Measurements from ENCODE around the gene RAP1GAP.
"Not testable (repeated sequence)": the region's sequence is repeated elsewhere in the genome, so short reads cannot be mapped to it uniquely, and the experiment has no call there.

The RAP1GAP gene

DNA sequence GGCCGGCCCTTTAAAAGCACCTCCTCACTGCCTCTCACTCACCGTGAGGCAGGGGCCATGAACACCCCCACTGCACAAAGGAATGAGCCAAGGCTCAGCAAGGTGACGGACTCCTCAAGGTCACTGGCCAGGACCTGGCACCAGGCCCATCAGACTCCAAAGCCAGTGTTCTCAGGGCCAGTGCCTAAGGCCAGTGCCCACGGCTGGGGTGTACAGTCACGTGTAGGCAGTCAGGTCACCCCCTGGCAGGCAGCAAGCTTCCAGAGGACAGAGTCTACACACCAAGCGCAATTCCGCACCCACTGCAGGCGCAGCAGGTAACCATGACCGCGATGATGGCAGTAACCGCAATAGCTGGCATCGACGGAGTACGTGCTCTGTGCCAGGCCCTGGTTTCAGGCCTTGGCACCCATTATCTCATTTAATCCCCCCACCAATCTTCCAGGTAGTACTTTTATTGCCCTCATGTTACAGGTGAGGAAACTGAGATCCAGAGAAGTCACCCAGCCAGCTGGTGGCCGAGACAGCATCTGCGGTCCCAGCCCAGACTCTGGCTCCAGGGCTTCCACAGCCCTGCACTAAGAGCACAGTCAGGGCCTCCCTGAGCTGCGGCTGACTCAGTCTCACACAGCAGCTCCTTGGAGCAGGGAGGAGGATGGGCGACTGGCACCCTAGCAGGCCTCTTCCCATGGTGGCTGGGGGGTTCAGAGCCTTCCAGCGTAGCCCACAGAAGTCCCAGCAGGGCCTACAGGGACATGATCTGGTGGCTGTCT, 27.0 kb downstream of the RAP1GAP start:
- no peak for DNase-seq

DNA sequence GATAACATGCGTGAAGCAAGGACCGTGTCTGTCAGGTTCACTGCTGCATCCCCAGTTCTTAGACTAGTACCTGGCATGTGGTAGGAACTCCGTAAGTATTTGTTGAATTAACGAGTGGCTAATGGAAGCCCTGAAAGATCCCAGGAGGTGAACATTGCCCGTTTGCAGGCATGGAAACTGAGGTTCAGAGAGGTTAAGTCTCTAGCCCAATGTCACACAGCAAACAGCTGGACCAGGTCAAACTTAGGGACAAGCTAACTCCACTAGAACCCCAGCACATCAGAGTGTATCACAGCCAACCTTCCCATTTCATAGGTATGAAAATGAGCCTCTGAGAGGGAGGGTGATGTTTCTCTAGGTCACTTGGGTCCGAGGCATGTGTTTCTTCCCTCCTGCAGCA, 27.6 kb downstream of the RAP1GAP start:
- no peak for DNase-seq

DNA sequence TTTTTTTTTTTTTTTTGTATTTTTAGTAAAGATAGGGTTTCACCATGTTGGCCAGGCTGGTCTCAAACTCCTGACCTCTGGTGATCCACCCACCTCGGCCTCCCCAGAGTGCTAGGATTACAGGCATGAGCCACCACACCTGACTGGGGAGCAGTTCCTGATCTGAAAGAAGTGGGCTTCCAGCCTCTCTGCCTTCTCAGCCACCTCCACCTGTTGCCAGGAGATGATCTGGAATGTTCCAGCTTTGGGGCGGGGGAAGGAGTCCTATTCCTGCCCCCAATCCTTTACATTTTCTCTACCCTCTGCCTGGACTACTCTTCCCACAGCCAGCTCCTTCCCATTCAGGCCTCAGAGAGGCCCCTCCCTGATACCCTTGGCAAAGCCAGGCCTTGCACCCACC, 28.1 kb downstream of the RAP1GAP start:
- no peak for DNase-seq

DNA sequence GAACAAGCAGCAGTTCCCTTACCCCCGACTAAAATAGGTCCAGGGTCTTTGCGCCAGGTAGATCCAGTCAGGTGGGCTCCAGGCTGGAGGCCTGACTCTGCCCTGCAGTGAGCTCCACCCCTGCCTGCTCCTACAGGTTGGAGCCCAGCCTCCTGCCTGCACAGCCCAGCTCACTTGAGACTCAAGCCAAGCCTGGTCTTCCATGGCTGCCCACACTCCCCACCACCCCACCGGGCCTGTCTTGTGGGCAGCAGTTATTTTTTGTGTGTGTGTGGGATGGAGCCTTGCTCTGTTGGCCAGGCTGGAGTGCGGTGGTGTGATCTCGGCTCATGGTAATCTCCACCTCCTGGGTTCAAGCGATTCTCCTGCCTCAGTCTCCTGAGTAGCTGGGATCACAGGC, 28.5 kb downstream of the RAP1GAP start:
- DNase-seq = no peak

DNA sequence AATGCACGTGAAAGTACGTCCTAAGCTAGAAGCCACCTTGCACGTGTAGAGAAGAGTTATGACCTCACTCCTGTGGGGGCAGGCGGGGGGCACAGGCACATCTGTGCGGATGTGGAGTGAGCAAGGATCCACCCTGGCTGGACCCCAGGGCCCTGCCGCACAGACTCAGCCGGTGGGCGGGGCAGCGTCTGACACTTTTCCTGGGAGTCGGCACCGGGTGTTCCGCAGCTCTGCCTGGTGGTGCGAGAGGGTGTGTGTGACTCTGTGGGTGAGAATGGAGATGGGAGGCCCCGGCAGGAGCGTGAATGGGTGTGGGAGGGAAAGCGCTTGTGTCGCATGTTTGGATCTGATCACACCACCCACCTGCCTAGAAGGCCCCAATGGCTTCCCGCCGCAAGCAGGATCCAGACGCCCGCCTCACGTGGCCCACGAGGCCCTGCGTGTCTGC, 29.5 kb downstream of the RAP1GAP start:
- DNase-seq = no peak

DNA sequence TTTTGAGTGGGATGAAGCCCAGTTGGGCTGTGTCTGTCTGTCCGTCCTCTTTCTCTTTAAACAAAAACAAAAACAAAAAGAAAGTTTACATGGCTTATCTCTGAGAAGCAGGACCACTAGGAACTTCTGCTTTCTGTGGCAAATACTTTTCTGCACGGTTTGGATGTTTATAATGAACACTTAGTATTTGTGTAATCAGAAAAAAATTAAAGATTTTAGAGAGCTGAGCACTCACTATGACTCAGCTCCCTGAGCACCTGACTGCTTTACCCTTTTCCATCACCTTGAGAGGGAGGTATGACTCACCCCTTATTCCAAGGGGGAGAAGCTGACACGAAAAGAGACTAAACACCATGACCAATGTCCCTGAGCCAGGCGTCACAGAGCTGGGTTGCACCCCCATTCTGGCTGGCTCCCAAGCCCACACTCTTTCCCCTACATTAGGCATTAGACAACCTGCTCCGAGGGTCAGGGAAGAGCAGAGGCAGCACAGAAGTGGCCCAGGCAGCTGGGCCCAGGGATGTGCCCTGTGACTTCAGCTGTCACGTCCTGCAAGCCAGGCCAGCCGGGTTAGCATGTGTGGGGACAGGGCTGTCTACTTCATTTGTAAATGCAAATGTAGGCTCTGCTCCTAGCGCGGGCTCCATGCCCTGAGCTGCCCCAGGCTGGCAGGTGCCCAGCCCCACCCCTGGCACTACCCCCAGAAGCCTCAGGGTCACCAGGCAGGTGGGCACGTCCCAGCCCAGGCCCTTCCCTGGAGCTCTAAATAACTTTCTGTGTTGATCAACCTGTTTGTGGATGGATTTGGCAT, 30.4 kb downstream of the RAP1GAP start:
- DNase-seq = no peak

DNA sequence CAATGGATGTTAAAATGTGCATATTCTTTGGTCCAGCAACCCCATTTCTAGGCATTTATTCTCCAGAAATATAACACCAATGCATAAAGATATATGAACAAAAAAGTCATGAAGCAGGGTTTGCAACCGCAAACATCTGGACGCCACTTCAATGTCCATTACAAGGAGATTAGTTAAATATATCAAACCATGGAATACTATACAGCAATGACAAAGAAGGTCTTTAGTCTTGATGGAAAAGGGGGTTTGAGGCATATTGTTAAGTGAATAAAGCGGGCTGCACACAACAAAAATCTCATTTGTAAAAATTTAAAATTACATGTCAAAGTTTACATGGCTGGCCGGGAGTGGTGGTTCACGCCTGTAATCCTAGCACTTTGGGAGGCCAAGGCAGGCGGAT, 31.6 kb downstream of the RAP1GAP start:
- DNase-seq = no peak

DNA sequence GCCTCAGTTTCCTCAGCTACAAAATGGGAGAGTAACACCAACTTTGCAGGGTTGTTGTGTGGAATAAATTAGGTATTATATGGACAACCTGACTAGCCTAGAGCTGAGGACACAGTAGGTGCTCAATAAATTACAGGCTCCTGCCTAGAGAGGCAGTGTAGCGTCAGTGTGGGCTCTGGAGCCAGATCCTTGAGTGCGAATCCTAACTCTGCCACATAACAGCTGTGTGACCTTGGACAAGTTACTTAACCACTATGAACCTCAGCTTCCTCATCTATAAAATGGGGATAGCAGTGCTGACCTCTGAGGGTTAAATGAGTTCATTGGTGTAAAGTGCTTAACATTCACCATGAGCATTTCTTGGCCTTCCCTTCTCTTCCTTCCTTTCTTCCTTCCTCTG, 33.1 kb downstream of the RAP1GAP start:
- no peak for DNase-seq

DNA sequence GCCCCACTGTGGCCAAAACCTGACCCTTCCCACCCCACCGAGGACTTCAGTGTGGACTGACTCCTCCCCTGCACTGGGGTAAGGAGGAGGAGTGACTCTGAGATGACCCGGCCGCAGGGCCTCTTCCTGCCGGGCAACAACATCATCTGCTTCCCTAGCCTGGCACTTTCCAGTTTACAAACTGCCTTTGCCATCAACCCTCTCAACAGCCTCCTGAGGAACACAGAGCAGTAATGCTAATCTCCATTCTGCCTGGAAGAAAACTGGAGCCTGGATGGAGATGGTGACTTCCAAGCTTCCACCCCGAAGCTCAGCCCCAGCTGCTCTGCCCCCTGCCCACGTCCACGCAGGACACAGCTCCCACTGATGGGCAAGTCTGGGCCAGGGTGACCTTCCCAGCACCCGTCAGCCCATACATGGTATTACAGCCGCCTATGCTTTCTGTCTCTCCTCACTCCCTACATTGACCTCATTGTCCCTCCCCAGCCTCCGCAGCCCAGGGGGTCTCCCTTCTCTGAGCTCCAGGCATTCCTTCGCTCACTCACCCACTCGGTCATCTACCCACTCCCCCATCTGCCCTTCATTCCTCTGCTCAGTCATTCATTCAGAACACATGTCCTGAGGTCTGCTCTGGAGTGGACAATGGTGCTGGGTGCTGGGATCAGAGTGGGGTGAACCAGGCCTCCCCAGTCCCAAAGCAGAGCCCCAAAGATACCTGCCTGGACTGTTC, 34.2 kb downstream of the RAP1GAP start:
- no peak for DNase-seq

DNA sequence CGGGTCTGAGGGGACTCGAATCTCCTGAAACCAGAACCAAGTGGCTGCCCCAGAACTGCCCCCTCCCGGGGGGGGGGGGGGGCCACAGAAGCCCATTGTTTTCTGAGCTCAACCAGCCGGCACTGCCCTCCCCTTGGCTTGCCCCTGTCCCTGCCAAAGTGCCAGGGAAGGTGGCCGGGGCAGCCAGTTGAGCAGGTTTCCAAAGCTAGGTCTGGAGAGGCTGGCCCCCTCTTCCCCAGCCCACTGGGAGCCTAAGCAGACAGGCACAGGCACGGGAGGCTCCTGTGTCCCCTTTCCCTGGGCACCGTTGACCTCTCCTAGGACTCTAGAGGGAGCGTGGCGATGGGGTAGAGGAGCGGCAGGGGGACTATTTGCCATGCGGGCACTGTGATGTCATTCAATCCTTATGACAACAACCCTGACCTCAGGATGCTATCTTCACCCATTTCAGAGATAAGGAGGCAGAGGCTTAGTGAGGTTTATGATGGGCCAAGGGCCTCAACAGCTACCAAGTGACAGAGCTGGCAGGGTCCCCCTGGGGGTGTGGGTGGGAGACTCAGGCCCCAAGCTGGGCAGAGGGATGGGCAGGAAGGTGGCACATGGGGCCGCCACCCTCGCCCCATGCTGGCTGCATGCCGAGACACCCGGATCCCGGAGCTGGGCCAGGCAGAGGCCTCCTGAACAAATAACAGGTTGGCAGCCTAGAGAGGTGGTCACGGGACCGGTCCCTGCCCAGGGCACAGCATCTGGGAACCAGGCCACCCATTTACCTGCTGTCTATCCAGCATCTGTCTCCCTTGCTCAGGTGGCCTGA, 35.0 kb downstream of the RAP1GAP start:
- DNase-seq = no peak

DNA sequence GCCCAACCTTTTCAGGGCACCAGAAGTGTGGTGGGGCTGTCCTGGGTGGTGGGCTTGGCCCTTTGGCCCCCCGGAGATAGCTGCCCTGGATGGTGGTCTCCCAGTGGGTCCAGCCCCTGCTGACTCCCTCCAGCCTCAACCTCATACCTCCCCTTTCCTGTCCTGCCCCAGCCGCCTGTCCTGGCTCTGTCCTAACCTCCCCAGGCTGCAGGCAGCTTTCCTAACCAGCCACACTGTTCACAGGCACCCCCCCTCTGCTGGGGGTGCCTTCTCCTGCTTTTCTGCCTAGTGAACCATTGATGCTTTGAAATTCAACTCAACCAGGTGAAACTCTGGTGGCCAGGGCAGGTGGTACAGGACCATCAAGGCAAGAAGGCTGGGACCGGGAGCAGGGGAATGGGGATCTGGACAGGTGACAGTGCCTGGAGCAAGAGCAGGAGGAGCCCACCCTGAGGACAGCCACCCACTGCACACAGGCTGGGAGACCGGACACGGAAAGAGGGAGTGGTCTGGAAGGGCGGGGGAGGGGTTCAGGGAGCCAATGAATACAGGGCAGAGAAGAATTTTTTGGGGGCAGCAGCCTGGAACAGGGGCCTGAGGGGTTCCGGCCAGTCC, 35.9 kb downstream of the RAP1GAP start:
- no peak for DNase-seq

DNA sequence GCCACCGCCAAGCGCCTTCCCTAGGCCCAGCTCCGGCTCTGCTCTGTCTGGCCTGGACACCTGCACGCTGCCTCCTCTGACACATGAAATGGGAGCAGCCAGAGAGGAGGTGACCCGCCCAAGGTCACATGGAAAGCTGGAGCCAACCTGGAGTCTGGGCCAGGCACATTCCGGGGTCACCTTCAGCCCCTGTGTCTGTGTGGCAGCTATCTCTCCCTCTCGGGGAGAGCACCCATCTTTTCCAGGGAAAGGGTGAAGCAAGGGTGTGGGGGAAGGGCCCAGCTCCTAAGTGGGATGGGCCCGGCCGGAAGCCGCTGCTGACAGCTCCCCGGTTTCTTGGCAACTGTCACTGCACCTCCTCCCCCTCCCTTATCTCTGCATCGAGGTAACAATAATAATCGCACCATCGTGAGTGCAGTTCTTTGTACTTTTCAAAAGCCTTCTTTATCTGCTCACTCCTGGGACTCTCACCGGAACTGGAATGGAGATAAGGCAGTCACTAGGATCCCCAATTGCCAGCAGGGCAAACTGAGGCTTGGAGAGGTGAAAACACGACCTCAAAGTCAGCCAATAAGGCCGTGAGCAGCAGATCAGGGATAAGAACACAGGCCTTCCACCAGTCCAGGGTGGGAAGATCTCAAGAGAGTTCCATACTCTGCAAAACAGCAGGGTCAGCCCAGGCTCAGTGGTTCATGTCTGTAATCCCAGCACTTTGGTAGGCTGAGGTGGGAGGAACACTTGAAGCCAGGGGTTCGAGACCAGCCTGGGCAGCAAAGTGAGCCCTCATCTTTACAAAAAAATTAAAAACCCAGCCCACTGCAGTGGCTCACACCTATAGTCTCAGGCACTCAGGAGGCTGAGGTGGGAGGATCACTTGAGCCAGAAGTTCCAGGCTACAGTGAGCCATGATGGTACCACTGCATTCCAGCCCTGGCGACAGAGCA, 36.9 kb downstream of the RAP1GAP start:
- no peak for DNase-seq

DNA sequence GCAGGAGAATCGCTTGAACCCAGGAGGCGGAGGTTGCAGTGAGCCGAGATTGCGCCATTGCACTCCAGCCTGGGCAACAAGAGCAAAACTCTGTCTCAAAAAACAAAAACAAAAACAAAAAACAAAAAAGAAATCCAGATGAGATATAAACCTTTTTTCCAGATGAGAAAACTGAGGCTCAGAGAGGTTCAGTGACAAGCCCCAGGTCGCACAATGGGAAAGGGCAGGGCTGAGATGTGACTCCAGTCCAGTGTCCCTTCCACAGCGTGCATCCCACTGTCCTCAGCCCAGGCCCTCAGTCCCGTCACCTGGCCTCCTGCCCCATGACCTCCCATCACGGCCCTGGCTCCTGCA, 37.6 kb downstream of the RAP1GAP start:
- DNase-seq = not testable (repeated sequence)

DNA sequence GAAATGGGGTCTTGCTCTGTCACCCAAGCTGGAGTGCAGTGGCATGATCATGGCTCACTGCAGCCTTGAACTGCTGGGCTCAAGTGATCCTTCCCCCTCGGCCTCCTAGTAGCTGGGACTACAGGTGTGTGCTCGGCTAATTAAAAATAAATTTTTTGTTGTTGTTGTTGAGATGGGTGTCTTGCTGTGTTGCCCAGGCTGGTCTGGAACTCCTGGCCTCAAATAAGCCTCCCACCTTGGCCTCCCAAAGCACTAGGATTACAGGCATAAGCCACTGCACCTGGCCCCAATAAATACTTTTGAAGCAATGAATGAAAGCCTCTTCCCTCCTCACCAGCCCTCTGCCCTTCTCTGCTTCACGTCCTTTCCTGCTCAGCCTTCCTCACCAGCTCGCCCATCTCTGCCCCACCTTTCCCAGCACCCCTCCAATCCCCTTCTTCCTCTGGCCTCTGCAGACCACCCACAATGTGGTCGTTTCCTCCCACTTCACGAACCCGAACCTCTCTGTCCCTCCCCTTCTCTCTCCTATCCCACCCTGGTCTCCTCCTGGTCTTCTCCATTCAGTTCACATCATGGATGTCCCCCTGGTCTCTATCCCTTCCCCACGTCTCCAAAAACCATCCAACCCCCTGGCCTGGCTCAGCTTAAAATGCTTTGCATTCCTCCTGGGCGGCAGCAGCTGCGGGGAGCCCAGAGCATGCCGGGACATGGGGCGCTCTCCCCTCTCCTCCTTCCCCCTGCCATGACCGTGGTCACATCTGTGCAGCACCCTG, 38.4 kb downstream of the RAP1GAP start:
- DNase-seq = no peak

DNA sequence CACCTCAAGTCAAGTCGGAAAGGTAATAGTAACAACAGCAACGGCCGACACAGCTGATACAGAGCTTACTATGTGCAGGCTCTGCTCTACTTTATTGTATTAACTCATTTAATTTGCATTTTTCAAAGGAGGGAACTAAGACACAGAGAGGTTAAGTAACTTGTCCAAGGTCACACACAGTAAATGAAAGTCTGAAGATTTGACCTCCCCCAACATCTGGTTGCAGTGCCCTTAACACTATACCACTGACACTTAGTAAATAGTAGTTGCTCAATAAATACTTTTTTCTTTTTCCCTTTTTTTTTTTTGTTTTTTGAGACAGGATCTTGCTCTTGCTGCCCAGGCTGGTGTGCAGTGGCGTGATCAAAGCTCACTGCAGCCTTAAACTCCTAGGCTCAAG, 39.2 kb downstream of the RAP1GAP start:
- DNase-seq = no peak

DNA sequence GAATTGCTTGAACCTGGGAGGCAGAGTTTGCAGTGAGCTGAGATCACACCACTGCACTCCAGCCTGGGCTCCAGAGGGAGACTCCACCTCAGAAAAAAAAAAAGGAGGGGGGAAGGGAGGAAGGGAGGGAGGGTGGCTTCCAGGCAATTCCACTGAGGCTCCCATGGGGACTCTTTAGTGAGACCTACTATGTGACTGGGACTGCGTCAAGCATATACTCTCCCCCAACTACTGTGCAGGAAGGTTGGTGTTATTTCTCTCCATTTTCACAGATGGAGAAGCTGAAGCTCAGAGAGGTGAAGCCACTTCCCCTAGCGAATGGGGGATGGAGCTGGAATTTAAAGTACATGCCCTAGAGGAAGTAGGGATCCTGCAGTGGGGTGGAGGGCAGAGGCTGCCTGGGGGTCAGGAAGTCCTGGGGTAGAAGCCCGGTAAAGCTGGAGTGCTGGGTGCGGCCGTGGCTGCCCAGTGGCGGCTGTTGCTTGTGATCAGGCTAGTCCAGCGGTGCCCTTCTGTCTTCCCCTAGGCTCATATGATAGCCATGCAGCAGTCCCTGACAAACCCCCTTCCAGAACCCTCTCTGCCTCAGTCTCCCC, 40.3 kb downstream of the RAP1GAP start:
- DNase-seq = no peak

DNA sequence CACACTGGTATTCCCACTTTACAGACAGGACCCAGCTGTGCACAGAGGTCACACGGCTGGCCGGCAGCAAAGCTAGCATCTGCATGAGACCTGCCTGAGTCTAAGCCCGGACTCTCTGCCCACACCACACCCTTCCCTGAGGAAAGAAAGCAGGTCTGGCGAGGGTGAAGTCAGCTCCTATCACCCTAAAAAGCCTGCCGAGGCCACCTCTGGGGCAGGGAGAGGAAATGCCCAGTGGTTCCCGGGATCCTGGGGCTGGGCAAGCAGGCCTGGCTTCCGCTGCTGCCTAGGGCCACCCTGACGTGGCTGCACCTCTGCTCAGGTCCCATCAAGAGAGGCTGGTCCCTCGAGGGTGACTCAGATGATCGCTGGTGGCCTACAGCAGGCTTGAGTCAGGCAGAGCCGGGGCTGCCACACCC, 42.2 kb downstream of the RAP1GAP start:
- no peak for DNase-seq

DNA sequence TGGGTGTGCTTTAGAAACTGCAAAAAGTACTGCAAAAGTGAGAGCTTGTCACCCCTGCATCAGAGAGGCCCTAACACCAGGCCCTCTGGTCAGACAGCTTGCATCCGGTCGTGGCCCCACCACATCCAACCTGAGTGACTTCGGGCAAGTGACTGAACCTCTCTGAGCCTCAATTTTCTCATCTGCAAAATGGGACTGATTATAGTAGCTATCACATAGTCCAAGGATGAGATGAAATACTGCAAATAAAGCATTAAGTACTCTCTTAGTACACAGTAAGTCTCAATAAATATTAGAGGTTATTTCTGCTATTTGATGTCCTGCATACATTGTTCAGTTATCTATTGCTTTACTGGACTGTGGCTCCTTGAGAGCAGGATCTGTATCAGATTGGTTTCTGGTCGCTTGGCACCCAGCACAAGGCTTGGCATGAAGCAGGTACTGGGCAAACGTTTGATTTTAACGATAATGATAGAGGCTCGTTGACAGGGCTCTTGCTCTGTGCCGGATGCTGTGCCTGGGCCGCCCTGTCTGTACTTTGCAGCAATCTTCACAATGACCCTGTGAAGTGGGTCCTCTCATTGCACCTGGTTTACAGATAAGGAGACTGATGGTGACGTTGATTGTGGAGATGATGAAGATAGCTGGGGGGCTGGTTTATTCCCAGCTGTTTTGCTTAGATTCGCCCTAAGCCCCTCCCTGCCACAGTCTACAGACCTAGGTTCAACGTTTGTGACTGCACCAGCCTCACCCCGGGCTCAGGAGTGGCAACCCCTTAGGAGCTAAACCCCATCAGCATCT, 43.6 kb downstream of the RAP1GAP start:
- no peak for DNase-seq

Data from right hindlimb (tissue), 1 donor.